Astrocyte (in vitro differentiated cells and primary cell): Measurements from ENCODE around the gene CPTP. TPM values are rescaled to one million over a fixed set of nuclear protein-coding genes. Genes with fewer than 3 reads are reported as not detected.

Experiments
- DNase-seq: peaks from one replicate; pipeline ENCODE4 v3.0.0-alpha.2; 2010; ENCODE audit warnings: low read depth
- FAIRE-seq: peaks from 2 replicates; lab custom pipeline; 2011; peaks lifted over from hg19 to GRCh38; lab: Jason Lieb, UNC
- H2AFZ ChIP-seq: 2 replicates; pipeline ENCODE4 v1.6.0; 2012; ENCODE audit warnings: low read depth, low read length, inconsistent platforms
- H3K27ac ChIP-seq: 2 replicates; pipeline ENCODE4 v1.5.1; 2011; ENCODE audit warnings: low read depth, low read length, inconsistent platforms
- H3K27me3 ChIP-seq: 2 replicates; pipeline ENCODE4 v1.6.0; 2011; ENCODE audit warnings: low read length, inconsistent platforms; ENCODE audit not compliant: insufficient read depth
- H3K36me3 ChIP-seq: 2 replicates; pipeline ENCODE4 v1.5.1; 2011; ENCODE audit warnings: low read length, inconsistent platforms; ENCODE audit not compliant: insufficient read depth
- H3K4me1 ChIP-seq: 2 replicates; pipeline ENCODE4 v1.5.1; 2011; ENCODE audit warnings: low read length, inconsistent platforms; ENCODE audit not compliant: insufficient read depth
- H3K4me2 ChIP-seq: 2 replicates; pipeline ENCODE4 v1.6.0; 2012; ENCODE audit warnings: low read length, inconsistent platforms
- H3K4me3 ChIP-seq: 2 replicates; pipeline ENCODE4 v1.5.1; 2011; ENCODE audit warnings: low read depth, mild to moderate bottlenecking, low read length, inconsistent platforms; ENCODE audit not compliant: insufficient read depth
- H3K79me2 ChIP-seq: 2 replicates; pipeline ENCODE4 v1.6.0; 2012; ENCODE audit warnings: mild to moderate bottlenecking, low read length, inconsistent platforms; ENCODE audit not compliant: insufficient read depth
- H3K9ac ChIP-seq: 2 replicates; pipeline ENCODE4 v1.6.0; 2012; ENCODE audit warnings: mild to moderate bottlenecking, low read length, inconsistent platforms
- H3K9me3 ChIP-seq: 2 replicates; pipeline ENCODE4 v1.5.1; 2012; ENCODE audit warnings: low read depth, mild to moderate bottlenecking, low read length, inconsistent platforms; ENCODE audit not compliant: insufficient read depth
- H4K20me1 ChIP-seq: 2 replicates; pipeline ENCODE4 v1.6.0; 2012; ENCODE audit warnings: low read length, inconsistent platforms; ENCODE audit not compliant: insufficient read depth
- H3K27ac Mint-ChIP-seq: one replicate; pipeline ENCODE4 v1.8.0; 2021; ENCODE audit warnings: mild to moderate bottlenecking, mixed read lengths; ENCODE audit not compliant: unreplicated experiment
- H3K27me3 Mint-ChIP-seq: one replicate; pipeline ENCODE4 v1.8.0; 2021; ENCODE audit warnings: low read depth, mixed read lengths; ENCODE audit not compliant: unreplicated experiment
- H3K36me3 Mint-ChIP-seq: one replicate; pipeline ENCODE4 v1.8.0; 2021; ENCODE audit warnings: low read depth, mixed read lengths; ENCODE audit not compliant: unreplicated experiment
- H3K4me1 Mint-ChIP-seq: one replicate; pipeline ENCODE4 v1.8.0; 2021; ENCODE audit warnings: low read depth, mixed read lengths; ENCODE audit not compliant: unreplicated experiment
- H3K4me3 Mint-ChIP-seq: one replicate; pipeline ENCODE4 v1.8.0; 2021; ENCODE audit warnings: mild to moderate bottlenecking, moderate library complexity, mixed read lengths; ENCODE audit not compliant: unreplicated experiment
- H3K9me3 Mint-ChIP-seq: one replicate; pipeline ENCODE4 v1.8.0; 2021; ENCODE audit warnings: mild to moderate bottlenecking, mixed read lengths; ENCODE audit not compliant: unreplicated experiment
- EZH2 ChIP-seq: IDR thresholded peaks from 2 replicates; pipeline ENCODE4 v1.6.1; 2012; ENCODE audit warnings: mild to moderate bottlenecking, low read length, inconsistent platforms; ENCODE audit not compliant: insufficient read depth
- total RNA-seq: library from RNA; stranded (reverse); gene quantifications from 2 replicates; pipeline ENCODE4 v1.2.1, GENCODE V29; 2021
- TF ChIP-seq, protein P1 (sequence below): IDR thresholded peaks from 2 replicates; pipeline ENCODE4 v1.5.1; 2011; ENCODE audit warnings: low read depth, mild to moderate bottlenecking, inconsistent platforms, low read length, moderate library complexity; ENCODE audit not compliant: insufficient read depth

Gene CPTP
- total RNA-seq, 1 donor from 2014 or later, result 28.5 TPM

DNA sequence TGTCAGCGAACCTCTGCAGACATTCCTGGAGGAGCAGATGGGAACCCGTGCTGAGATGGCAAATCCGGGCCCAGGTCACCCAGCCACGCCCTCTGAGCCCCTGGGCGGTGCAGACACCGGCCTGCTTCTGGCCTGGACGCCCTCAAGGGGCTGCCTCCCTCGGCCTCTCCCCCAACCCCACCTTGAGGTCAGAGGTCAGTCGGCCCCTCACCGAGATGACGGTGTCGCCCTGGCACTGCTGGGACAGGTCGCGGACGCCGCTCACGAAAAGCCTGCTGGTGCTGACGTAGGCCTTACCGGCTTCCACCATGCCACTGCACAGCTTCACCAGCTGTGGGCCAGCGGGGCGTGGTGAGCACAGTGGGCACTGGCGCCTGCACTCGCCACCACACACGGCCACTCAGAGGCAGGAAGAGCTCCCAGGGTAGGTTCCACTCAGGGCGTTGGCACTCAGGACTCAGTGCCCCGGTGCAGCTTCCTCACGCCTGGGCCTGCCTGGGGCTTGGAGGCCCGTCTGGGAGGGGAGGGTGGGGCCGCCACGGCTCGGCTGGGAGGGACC is 21.6 kb upstream of the CPTP start:
- no peaks in the 10 kb centered on the region for H3K27me3 ChIP-seq
- no peak overlapping the region for H3K27ac ChIP-seq
- H3K4me3 ChIP-seq, result no peak overlapping the region
- no peaks in the 10 kb centered on the region for H3K36me3 ChIP-seq
- peaks cover 73% of the 10 kb centered on the region for H4K20me1 ChIP-seq
- DNase-seq (no peak), FAIRE-seq (no peak)
- Mint-ChIP-seq H3K36me3 (peaks cover 4% of the 10 kb centered on the region), H3K9me3 (no peaks in the 10 kb centered on the region), H3K27me3 (no peaks in the 10 kb centered on the region), H3K4me1 (peaks cover 8% of the 10 kb centered on the region), H3K27ac (no peak overlapping the region), H3K4me3 (no peak overlapping the region)
- H3K4me2 ChIP-seq, result no peak overlapping the region
- no peak for TF ChIP-seq EZH2
- TF ChIP-seq, protein P1, sequence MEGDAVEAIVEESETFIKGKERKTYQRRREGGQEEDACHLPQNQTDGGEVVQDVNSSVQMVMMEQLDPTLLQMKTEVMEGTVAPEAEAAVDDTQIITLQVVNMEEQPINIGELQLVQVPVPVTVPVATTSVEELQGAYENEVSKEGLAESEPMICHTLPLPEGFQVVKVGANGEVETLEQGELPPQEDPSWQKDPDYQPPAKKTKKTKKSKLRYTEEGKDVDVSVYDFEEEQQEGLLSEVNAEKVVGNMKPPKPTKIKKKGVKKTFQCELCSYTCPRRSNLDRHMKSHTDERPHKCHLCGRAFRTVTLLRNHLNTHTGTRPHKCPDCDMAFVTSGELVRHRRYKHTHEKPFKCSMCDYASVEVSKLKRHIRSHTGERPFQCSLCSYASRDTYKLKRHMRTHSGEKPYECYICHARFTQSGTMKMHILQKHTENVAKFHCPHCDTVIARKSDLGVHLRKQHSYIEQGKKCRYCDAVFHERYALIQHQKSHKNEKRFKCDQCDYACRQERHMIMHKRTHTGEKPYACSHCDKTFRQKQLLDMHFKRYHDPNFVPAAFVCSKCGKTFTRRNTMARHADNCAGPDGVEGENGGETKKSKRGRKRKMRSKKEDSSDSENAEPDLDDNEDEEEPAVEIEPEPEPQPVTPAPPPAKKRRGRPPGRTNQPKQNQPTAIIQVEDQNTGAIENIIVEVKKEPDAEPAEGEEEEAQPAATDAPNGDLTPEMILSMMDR, result no peak
- H2AFZ ChIP-seq, result no peak overlapping the region
- H3K9ac ChIP-seq, result no peak overlapping the region
- H3K9me3 ChIP-seq, result no peaks in the 10 kb centered on the region
- H3K79me2 ChIP-seq, result peaks cover 44% of the 10 kb centered on the region
- peaks cover 31% of the 10 kb centered on the region for H3K4me1 ChIP-seq

DNA sequence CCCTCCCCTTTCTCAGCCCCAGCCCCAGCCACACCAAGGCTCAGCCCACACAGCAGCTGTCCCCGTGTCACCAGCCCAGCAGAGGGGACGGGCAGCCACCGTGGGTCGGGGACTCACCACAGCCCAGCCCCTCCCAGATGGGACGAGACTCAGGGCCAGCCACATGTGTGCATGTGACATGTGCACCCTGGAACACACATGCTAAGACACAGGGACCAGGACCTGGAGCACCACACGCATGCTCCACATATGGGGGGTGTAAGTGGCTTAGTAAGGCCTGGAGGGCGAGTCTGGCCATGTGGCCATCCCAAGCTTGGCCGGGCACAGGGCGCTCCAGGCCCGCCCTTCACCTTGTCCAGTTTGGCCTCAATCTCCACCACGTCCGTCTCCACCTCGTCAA is 20.9 kb upstream of the CPTP start:
- Histone ChIP-seq H3K27me3 (no peaks in the 10 kb centered on the region), H3K79me2 (peaks cover 44% of the 10 kb centered on the region), H3K27ac (no peak overlapping the region), H3K9ac (no peak overlapping the region), H3K36me3 (no peaks in the 10 kb centered on the region), H4K20me1 (peaks cover 73% of the 10 kb centered on the region), H3K4me3 (no peak overlapping the region), H3K4me2 (no peak overlapping the region), H3K4me1 (peaks cover 31% of the 10 kb centered on the region), H3K9me3 (no peaks in the 10 kb centered on the region), H2AFZ (no peak overlapping the region)
- TF ChIP-seq EZH2, result no peak
- TF ChIP-seq, protein P1, result no peak
- FAIRE-seq (no peak), DNase-seq (no peak)
- Mint-ChIP-seq H3K36me3 (peaks cover 4% of the 10 kb centered on the region), H3K9me3 (no peaks in the 10 kb centered on the region), H3K4me3 (no peak overlapping the region), H3K27me3 (no peaks in the 10 kb centered on the region), H3K27ac (no peak overlapping the region), H3K4me1 (peaks cover 8% of the 10 kb centered on the region)
